SK-MEL-5 (cell line): ENCODE data around the gene IL17RE. TPM values are rescaled to one million over a fixed set of nuclear protein-coding genes. Genes with fewer than 3 reads are reported as not detected.
A peak's percentile ranks its signal among the peaks of the same experiment; 100 is the strongest.

Source experiments
- DNase-seq: peaks from one replicate; pipeline ENCODE4 v3.0.0-alpha.2; 2016; ENCODE audit warnings: low read depth, low spot score
- in situ Hi-C: cut with HindIII; loops from 2 replicates; pipeline ENCODE4 v1.10.0; 2016; ENCODE audit warnings: low sequenced_read_pairs, high pct_unique_total_duplicates, low pct_unique_long_range_greater_than_20kb
- total RNA-seq: library from RNA; depleted of rRNA; stranded (reverse); fragments of >200 nt; shearing (Covaris generic); gene quantifications from 2 replicates; pipeline ENCODE4 v1.2.3, GENCODE V29; 2014

Gene IL17RE
- total RNA-seq, 1 experiment from 2014 or later, result 0.29 TPM

DNA sequence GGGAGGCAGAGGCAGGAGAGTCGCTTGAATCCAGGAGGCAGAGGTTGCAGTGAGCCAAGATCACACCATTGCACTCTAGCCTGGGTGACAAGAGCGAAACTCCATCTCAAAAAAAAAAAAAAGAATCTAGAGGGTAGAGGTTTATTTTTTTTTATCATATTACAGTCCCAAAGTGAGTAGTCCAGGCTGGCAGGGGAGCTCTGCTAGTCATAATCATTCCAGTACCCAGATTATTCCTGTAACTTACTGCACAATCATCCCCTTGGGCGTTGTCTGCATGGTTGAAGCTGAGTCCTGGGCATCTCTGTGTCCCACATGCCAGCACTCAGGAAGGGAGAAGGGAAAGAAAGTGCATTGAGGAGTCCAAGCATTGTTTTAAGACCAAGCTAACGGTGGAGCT, 39.5 kb downstream of the IL17RE start:
- in situ Hi-C loops, result no loop called here
- no peak for DNase-seq

DNA sequence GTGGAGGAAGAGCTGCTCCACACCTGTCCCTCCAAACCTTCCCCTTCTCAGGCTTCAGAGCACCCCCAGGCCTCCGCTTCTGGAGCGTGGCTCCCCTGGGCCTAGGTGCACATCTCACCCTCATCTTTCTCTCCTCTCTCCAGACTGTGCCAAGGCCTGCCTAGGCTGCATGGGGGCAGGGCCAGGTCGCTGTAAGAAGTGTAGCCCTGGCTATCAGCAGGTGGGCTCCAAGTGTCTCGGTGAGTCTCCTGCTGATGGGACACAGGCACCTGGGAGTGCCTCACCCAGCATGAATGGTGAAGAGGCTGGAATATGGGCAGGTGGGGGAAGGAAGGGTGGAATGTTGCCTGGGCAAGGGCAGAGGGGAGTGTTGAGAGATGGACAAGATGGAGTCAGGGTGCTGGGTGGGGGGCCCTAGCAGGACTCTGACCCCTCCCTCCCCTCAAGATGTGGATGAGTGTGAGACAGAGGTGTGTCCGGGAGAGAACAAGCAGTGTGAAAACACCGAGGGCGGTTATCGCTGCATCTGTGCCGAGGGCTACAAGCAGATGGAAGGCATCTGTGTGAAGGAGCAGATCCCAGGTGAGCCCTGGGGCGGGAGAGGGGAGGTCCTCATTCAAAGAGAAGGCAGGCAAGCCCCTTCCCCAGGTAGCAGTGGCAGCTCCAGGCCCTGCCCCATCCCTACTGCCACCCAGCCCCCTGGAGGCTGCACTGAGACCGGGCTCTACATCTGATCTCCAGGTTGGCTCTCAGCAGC, 40.5 kb downstream of the IL17RE start:
- in situ Hi-C loops, result no loop called here
- DNase-seq, result no peak

DNA sequence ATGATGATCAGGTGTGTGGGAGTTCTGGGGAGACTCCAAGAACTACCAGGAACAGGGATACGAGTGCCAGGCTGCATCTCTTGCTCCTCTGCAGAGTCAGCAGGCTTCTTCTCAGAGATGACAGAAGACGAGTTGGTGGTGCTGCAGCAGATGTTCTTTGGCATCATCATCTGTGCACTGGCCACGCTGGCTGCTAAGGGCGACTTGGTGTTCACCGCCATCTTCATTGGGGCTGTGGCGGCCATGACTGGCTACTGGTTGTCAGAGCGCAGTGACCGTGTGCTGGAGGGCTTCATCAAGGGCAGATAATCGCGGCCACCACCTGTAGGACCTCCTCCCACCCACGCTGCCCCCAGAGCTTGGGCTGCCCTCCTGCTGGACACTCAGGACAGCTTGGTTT, 41.6 kb downstream of the IL17RE start:
- no peak for DNase-seq
- in situ Hi-C loops, result no loop called here

GRCh38 chr3:9945358-9945757, 42.7 kb downstream of the IL17RE start:
- in situ Hi-C loops, result no loop called here
- no peak for DNase-seq

DNA sequence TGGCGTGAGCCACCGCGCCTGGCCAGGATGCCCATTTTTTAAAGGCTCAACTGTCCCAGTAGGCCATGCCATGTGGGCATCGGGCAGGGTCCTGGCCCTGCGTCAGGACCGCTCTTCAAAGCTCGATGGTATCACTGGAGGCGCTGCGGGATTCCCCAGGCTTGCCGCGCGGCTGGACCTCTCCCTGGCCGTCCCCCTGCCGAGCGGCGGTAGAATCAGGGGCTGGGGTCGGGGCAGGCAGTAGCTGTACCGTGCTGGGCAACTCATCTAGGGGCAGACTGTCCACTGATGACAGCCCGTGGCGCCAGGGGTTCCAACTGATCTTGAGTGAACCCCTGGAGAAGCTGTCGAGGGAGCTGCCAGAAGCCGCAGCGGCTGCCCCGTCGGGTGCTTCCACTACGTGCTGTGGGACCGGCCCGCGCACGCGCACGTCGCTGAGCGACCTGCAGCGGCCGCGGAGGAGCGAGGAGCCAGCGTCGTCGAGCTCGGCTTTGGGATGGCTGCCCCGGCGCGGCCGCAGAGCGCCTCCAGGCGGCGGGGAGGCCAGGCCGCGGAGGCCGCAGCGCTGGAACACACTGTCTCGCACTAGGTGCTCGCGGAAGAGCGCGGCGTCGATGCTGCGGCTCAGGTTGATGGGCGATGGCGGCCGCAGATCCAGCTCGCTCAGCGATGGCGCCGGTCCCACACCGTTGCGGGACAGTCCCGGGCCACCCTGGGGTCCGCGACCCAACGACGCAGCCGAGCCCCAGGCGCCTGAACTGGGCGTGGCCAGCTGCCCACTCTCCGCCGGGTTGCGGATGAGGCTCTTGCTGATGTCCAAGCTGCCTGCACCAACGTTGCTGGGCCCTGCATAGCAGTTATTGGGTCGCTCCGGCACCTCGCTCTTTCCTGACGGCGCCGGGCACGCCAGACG, 43.7 kb downstream of the IL17RE start:
- DNase-seq, result peak; percentile 86
- in situ Hi-C loops, result no loop called here

- in situ Hi-C loops, result no loop called here
- peak; percentile 77 for DNase-seq
Measured at GRCh38 chr3:9947025-9947995, 44.7 kb downstream of the IL17RE start.

GRCh38 chr3:9948586-9948985, 45.9 kb downstream of the IL17RE start:
- in situ Hi-C loops, result no loop called here
- DNase-seq, result no peak

- DNase-seq, result no peak
- in situ Hi-C loops, result no loop called here
Measured at GRCh38 chr3:9949115-9949514, 46.5 kb downstream of the IL17RE start.

DNA sequence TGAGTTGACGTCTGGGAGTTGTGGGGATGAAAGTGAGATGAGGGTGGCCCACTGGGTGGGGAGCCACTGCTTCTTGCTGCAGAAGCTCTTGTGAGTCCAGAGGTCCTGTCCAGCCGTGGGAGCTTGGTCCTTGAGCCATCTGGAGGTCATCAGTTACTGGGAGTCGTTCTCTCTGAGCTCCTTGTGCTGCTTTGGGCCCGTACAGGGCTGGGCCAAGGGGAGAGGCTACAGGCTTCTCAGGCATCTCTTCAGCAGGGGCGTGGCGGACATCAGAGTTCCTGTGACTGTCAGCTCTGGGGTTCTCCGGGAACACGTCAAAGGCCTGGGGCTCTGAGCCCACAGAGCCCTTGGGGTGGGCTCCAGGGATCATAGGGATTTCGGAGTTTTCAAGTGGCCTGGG, 47.0 kb downstream of the IL17RE start:
- in situ Hi-C loops, result loop anchor here (25.0 kb wide), 1 partner anchor 137 kb away; the partner anchor contains the start of gene TTLL3
- no peak for DNase-seq

DNA sequence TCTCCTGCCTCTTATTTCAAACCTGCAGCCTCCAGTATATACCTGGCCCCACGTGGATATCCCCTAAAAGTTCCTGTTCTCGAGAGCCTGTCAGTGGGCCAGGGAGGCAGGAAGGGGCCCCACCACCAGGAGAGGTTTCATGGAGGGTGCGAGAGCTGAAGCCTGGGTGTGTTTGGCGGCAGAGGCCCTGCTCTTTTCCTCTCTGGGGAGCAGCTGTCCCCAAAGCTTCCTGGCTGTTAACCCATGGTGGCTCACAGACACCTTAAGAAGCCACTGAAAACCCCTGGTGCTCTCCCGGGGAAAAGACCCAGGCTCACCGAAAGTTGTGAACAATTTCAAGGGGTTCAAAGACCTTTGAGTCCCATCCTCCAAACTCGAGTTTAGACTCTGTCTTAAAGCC, 48.5 kb downstream of the IL17RE start:
- DNase-seq, result no peak
- in situ Hi-C loops, result loop anchor here (25.0 kb wide), 1 partner anchor 139 kb away; the partner anchor contains the start of gene TTLL3

- in situ Hi-C loops, result loop anchor here (25.0 kb wide), 1 partner anchor 139 kb away; the partner anchor contains the start of gene TTLL3
- no peak for DNase-seq
Measured at GRCh38 chr3:9951598-9951961, 48.9 kb downstream of the IL17RE start.

DNA sequence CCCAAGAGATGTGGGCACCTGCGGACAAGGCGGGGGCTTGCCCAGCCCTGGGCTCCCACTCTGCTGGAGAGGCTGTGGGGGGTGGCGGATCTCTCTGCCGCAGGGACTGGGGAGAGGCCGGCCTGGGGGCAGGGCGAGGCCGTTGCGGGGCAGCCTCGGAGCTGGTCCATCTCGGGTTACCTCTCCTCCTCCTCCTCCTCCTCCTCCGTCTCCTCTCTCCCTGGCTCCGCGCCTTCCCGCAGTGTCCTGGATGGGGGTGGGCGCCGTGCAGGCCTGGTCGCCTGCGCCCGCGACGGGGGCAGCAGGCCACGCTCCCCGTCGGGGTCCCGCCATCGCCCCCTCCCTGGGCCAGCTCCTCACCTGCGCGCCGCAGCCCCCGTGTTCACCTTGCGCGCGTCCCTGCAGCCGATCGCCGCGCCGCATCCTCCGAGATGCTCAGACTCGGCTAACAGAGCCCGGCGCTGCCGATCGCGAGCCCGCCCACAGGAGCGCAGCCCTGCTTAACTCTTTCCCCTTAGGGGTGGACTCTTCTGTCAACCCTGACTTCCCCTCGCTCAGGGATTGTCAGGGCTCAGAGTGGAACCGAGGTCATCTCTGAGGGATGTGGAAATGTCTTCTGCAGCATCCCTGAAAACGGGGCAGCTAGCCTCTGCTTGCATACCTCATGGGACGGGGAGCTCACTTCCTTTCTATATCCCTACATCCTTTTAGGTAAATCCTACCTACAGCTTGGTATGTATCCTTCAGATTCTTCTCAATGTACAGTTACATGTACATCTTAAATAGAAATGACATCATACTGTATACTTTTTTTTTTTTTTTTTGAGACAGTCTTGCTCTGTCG, 49.5 kb downstream of the IL17RE start, which contains the start of gene PRRT3:
PRRT3 (minus strand) TSS at position 447 of the 844 bp plus-strand sequence. CDS start 2,293 bp downstream, outside the sequence.
- DNase-seq, result no peak
- in situ Hi-C loops, result loop anchor here (25.0 kb wide), 1 partner anchor 140 kb away; the partner anchor contains the start of gene TTLL3

DNA sequence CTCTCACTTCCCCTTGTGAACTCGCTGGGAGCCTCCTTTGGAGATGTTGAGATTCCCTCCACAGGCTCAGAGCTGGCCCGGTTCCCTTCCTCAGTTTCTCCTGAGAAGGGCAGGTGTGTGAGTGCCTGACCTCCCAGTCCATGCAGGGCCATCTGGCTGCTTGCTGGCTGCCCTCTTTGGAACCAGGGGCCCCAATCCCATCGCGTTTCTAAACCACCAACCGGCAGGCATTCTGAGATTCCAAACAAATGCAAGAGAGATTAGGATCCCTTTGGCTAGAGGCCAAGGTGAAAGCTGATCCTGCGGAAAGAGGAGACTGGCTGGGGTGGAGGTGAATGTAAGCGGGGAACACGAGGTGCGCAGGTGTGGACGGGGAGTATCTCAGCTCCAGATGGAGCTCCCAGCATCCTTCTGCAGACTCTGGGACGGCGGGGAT, 52.4 kb downstream of the IL17RE start:
- DNase-seq, result no peak
- in situ Hi-C loops, result loop anchor here (25.0 kb wide), 1 partner anchor 143 kb away; the partner anchor contains the start of gene TTLL3

GRCh38 chr3:9955611-9956352, 53.1 kb downstream of the IL17RE start:
- DNase-seq, result no peak
- in situ Hi-C loops, result loop anchor here (25.0 kb wide), 1 partner anchor 143 kb away; the partner anchor contains the start of gene TTLL3

GRCh38 chr3:9957214-9957613, 54.6 kb downstream of the IL17RE start:
- in situ Hi-C loops, result loop anchor here (25.0 kb wide), 1 partner anchor 145 kb away; the partner anchor contains the start of gene TTLL3
- peak; percentile 39 for DNase-seq
